AG04450 (cell line): ENCODE data around the gene SPAG7. TPM values are rescaled to one million over a fixed set of nuclear protein-coding genes. Genes with fewer than 3 reads are reported as not detected.

ENCODE experiments used
- CTCF ChIA-PET: fragments of 300-600, 350-600 bp; formaldehyde crosslinking; extraction: SDS; loops from one replicate; lab custom pipeline; 2022; ENCODE audit warnings: antibody characterized with exemption, inconsistent platforms; lab: Charles Lee
- POLR2A ChIA-PET: fragments of 350-600 bp; formaldehyde crosslinking; extraction: SDS; loops from one replicate; lab custom pipeline; 2021; ENCODE audit warnings: antibody characterized with exemption, inconsistent platforms; lab: Yijun Ruan, JAX
- DNase-seq: peaks from one replicate; pipeline ENCODE4 v3.0.0-alpha.2; 2011; ENCODE audit warnings: low read depth, low spot score
- H3K27ac ChIP-seq: one replicate; pipeline ENCODE4 v1.5.1; 2012; ENCODE audit warnings: low read depth, low read length, control low read depth
- H3K27me3 ChIP-seq: one replicate; pipeline ENCODE4 v1.6.0; 2012; ENCODE audit warnings: low read length; ENCODE audit not compliant: control insufficient read depth, insufficient read depth
- H3K4me3 ChIP-seq: 2 replicates; pipeline ENCODE4 v1.5.1; 2011; ENCODE audit warnings: mild to moderate bottlenecking, low read depth, low read length, control low read depth
- H3K9me3 ChIP-seq: 2 replicates; pipeline ENCODE4 v1.5.1; 2012; ENCODE audit warnings: low read length; ENCODE audit not compliant: control insufficient read depth, insufficient read depth
- CTCF ChIP-seq: IDR thresholded peaks from 2 replicates; pipeline ENCODE4 v1.5.1; 2011; ENCODE audit warnings: low read depth, low read length, control low read depth, inconsistent platforms
- polyA plus RNA-seq: library from polyadenylated mRNA; depleted of rRNA; stranded (reverse); fragments of >200 nt; gene quantifications from 2 replicates; pipeline ENCODE4 v1.2.3, GENCODE V29; 2011

Gene SPAG7
- polyA plus RNA-seq, 1 experiment, result 71.1 TPM

- ChIA-PET POLR2A (no interaction called here), CTCF (interaction anchor here (2.3 kb wide), 1 partner anchor 8 kb away, joined by 13 read pairs; no protein-coding TSS in a partner anchor)
- no peak overlapping the region for H3K4me3 ChIP-seq
- H3K27ac ChIP-seq, result no peak overlapping the region
- no peaks in the 10 kb centered on the region; the same call in 1 of the 2 replicates for H3K9me3 ChIP-seq
- no peak for DNase-seq
- H3K27me3 ChIP-seq, result no peaks in the 10 kb centered on the region
- TF ChIP-seq CTCF, result no peak
These were observed 4.7 kb upstream of the SPAG7 start for GRCh38 chr17:4972322-4972721.

GRCh38 chr17:4971826-4972225 lies 4.2 kb upstream of the SPAG7 start:
- Histone ChIP-seq H3K27me3 (no peaks in the 10 kb centered on the region), H3K4me3 (no peak overlapping the region), H3K9me3 (peaks cover 1% of the 10 kb centered on the region; the same call in 1 of the 2 replicates), H3K27ac (no peak overlapping the region)
- no peak for DNase-seq
- ChIA-PET CTCF (interaction anchor here (0.7 to 2.3 kb wide), 2 partner anchors 8 to 69 kb away, joined by 5 to 13 read pairs; partner anchors contain the start of gene CHRNE), POLR2A (no interaction called here)
- no peak for TF ChIP-seq CTCF

GRCh38 chr17:4970273-4970672 lies 2.7 kb upstream of the SPAG7 start:
- peak overlapping the region; percentile 98 for H3K27ac ChIP-seq
- DNase-seq, result no peak
- H3K9me3 ChIP-seq, result peaks cover 5% of the 10 kb centered on the region; the same call in 1 of the 2 replicates
- no peak for TF ChIP-seq CTCF
- H3K4me3 ChIP-seq, result no peak overlapping the region
- no peaks in the 10 kb centered on the region for H3K27me3 ChIP-seq
- ChIA-PET POLR2A (no interaction called here), CTCF (interaction anchor here (1.2 to 2.3 kb wide), 3 partner anchors 10 to 61 kb away, joined by 6 to 13 read pairs (median 6); partner anchors contain the start of gene CAMTA2)

GRCh38 chr17:4969551-4970173 lies 2.0 kb upstream of the SPAG7 start:
- H3K9me3 ChIP-seq, result peaks cover 5% of the 10 kb centered on the region; the same call in 1 of the 2 replicates
- POLR2A ChIA-PET, result interaction anchor here (0.5 to 5.6 kb wide), 6 partner anchors 20 to 174 kb away, joined by 3 to 128 read pairs (median 4); partner anchors contain the start of genes ENO3, KIF1C, PFN1 and RNF167
- H3K4me3 ChIP-seq, result peak overlapping the region; percentile 78
- CTCF ChIA-PET, result interaction anchor here (1.2 to 1.8 kb wide), 2 partner anchors 17 to 61 kb away, joined by 5 to 6 read pairs; partner anchors contain the start of gene CAMTA2
- no peak for TF ChIP-seq CTCF
- peak overlapping the region; percentile 98 for H3K27ac ChIP-seq
- H3K27me3 ChIP-seq, result no peaks in the 10 kb centered on the region
- DNase-seq, result no peak
